ENCODE data around the gene PRIMA1. TPM values are rescaled to one million over a fixed set of nuclear protein-coding genes. Genes with fewer than 3 reads are reported as not detected.

The PRIMA1 gene
- total and polyA plus RNA-seq, 10 of the 15 experiments (the other 5 are each of a cell fraction or from before 2014, with no cell fraction given), result not detected

DNA sequence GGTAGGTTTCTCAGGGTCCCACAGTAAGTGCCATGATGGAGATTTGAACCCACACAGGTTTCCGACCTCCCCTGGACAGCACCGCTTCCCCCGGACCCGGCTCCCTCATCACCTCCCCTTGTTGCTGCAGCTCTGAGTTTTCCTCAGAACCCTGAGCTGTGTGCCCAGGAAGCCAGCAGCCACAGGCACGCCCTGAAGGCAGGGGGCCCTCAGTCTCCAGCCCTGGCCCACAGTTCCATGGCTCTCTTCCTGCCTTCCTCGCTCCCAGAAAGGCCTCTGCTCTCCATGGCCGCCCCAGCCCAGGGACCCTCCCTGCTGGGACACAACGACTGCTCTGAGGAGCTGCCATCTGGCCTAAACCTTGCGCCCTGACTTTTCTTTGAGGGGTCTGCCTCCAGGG is 35.8 kb upstream of the PRIMA1 start:
- BruUV-seq (replicated peaks), result no TSS peak
- in situ Hi-C loops (cut with MboI), result no loop called here
- no peak for TF ChIP-seq TCF3 (IDR thresholded peaks at IDR 0.05; ENCODE audit: borderline replicate concordance, insufficient read depth, low read depth, low read length)
- TF ChIP-seq BCL3 (IDR thresholded peaks at IDR 0.05; ENCODE audit: borderline replicate concordance, insufficient read depth, low read depth, low read length, poor library complexity, severe bottlenecking), result no peak
- TF ChIP-seq, protein P1, sequence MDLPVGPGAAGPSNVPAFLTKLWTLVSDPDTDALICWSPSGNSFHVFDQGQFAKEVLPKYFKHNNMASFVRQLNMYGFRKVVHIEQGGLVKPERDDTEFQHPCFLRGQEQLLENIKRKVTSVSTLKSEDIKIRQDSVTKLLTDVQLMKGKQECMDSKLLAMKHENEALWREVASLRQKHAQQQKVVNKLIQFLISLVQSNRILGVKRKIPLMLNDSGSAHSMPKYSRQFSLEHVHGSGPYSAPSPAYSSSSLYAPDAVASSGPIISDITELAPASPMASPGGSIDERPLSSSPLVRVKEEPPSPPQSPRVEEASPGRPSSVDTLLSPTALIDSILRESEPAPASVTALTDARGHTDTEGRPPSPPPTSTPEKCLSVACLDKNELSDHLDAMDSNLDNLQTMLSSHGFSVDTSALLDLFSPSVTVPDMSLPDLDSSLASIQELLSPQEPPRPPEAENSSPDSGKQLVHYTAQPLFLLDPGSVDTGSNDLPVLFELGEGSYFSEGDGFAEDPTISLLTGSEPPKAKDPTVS (IDR thresholded peaks at IDR 0.05; ENCODE audit: low read depth, low read length), result no peak
- no peak for TF ChIP-seq ZBED1 (IDR thresholded peaks at IDR 0.05; ENCODE audit: borderline replicate concordance)
- TF ChIP-seq NFXL1 (IDR thresholded peaks at IDR 0.05; ENCODE audit: borderline replicate concordance), result no peak
- no peak for TF ChIP-seq RBBP5 (conservative IDR thresholded peaks at IDR 0.05)
- TF ChIP-seq MYB (IDR thresholded peaks at IDR 0.05; ENCODE audit: borderline replicate concordance, low read depth, low read length), result no peak
- TF ChIP-seq SREBF1 (IDR thresholded peaks at IDR 0.05; ENCODE audit: low read length), result no peak
- TF ChIP-seq ZBTB4 (CRISPR knock-in tag; IDR thresholded peaks at IDR 0.05), result no peak
- ChIA-PET SMC1A (ENCODE audit: uncharacterized antibody, unreplicated experiment) (no interaction called here), CTCF (no interaction called here), POLR2A (no interaction called here), RAD21 (ENCODE audit: unreplicated experiment) (no interaction called here)
- no peaks in the 10 kb centered on the region for H3K79me2 ChIP-seq (ENCODE audit: control insufficient read depth, insufficient read depth, low read length)
- H3K4me2 ChIP-seq (ENCODE audit: control insufficient read depth, insufficient read depth), result no peak overlapping the region
- H3K9me3 ChIP-seq (replicated peaks; ENCODE audit: control insufficient read depth, insufficient read depth, low read length), result no peaks in the 10 kb centered on the region
- no peak overlapping the region for H3K9ac ChIP-seq (ENCODE audit: control insufficient read depth, insufficient read depth, low read length)
- no peak for ATAC-seq
- FAIRE-seq, result no peak
- peaks cover 0 to 1% of the 10 kb centered on the region in 2 experiments; a peak in 2 of 4 replicates for H3K27me3 ChIP-seq (replicated peaks in 1 of 2; ENCODE audit: control insufficient read depth in 2 of 2, insufficient read depth in 2 of 2, low read length in 1 of 2)
- H4K20me1 ChIP-seq (ENCODE audit: control insufficient read depth, insufficient read depth), result no peaks in the 10 kb centered on the region
- H3K36me3 ChIP-seq (ENCODE audit: control insufficient read depth in 2 of 2, insufficient read depth in 2 of 2, low read length in 1 of 2), result no peaks in the 10 kb centered on the region
- H3K4me1 ChIP-seq (ENCODE audit: control insufficient read depth, insufficient read depth, low read length), result no peaks in the 10 kb centered on the region
- no peak for DNase-seq (ENCODE audit: low read depth, low spot score)
- H3K4me3 ChIP-seq, result no peak overlapping the region
- 62% methylated on average over 9 of the region's 9 CpGs for WGBS (ENCODE audit: insufficient coverage, insufficient replicate concordance, low lambda C conversion rate, missing lambda C conversion rate)
- H2AFZ ChIP-seq (ENCODE audit: control insufficient read depth, low read depth, low read length), result no peak overlapping the region
- intact Hi-C loops (cut with micrococcal nuclease; ENCODE audit: unreplicated experiment), result no loop called here
- H3K27ac ChIP-seq (ENCODE audit: control insufficient read depth, insufficient read depth), result no peak overlapping the region

All from GM12878 (cell line).